HG03095 (cell line): ENCODE measurements around the gene MSH6.
A peak's percentile ranks its signal among the peaks of the same experiment; 100 is the strongest.

Experiments
- ATAC-seq: cut with Tn5 transposase; IDR thresholded peaks from one replicate; pipeline ENCODE4 v1.9.1; 2021; ENCODE audit warnings: moderate library complexity; ENCODE audit not compliant: unreplicated experiment

The MSH6 gene

GRCh38 chr2:47782671-47783485 lies at the start of gene MSH6:
MSH6 (plus strand) TSS chr2:47783145; CDS start chr2:47783234, 89 bp downstream.
- peak; percentile 79 for ATAC-seq

- ATAC-seq = no peak
Observed at GRCh38 chr2:47735136-47735869, 47.6 kb upstream of the MSH6 start.

- ATAC-seq = no peak
Observed at GRCh38 chr2:47735912-47736311, 47.0 kb upstream of the MSH6 start.

GRCh38 chr2:47737191-47737975 lies 45.6 kb upstream of the MSH6 start:
- ATAC-seq = no peak

- ATAC-seq = no peak
Observed at GRCh38 chr2:47738331-47738730, 44.6 kb upstream of the MSH6 start.

- no peak for ATAC-seq
Observed at GRCh38 chr2:47741101-47741500, 41.8 kb upstream of the MSH6 start.

- ATAC-seq = no peak
Observed at GRCh38 chr2:47741637-47742036, 41.3 kb upstream of the MSH6 start.

GRCh38 chr2:47744074-47744473 lies 38.9 kb upstream of the MSH6 start:
- no peak for ATAC-seq

- no peak for ATAC-seq
Observed at GRCh38 chr2:47747878-47748277, 35.1 kb upstream of the MSH6 start.

- ATAC-seq = peak; percentile 27
Observed at GRCh38 chr2:47751856-47752414, 31.0 kb upstream of the MSH6 start.

- ATAC-seq = no peak
Observed at GRCh38 chr2:47767497-47767844, 15.5 kb upstream of the MSH6 start.

GRCh38 chr2:47767880-47768609 lies 14.9 kb upstream of the MSH6 start:
- ATAC-seq = peak; percentile 80

GRCh38 chr2:47769318-47769717 lies 13.6 kb upstream of the MSH6 start:
- no peak for ATAC-seq

GRCh38 chr2:47771211-47771610 lies 11.7 kb upstream of the MSH6 start:
- no peak for ATAC-seq

- ATAC-seq = no peak
Observed at GRCh38 chr2:47772343-47772742, 10.6 kb upstream of the MSH6 start.

- no peak for ATAC-seq
Observed at GRCh38 chr2:47774567-47774966, 8.4 kb upstream of the MSH6 start.

GRCh38 chr2:47777277-47777937 lies 5.5 kb upstream of the MSH6 start:
- no peak for ATAC-seq

GRCh38 chr2:47778698-47779425 lies 4.1 kb upstream of the MSH6 start:
- no peak for ATAC-seq

GRCh38 chr2:47779426-47779790 lies 3.5 kb upstream of the MSH6 start:
- no peak for ATAC-seq

- ATAC-seq = no peak
Observed at GRCh38 chr2:47782381-47782670, 619 bp upstream of the MSH6 start.
